HUES64 (cell line): ENCODE measurements around the gene RASAL1.

ENCODE experiments used
- H3K27ac ChIP-seq: 2 replicates; pipeline ENCODE4 v1.7.0; 2013; ENCODE audit warnings: low read depth, low read length, inconsistent platforms
- H3K27me3 ChIP-seq: 2 replicates; pipeline ENCODE4 v1.6.1; 2013; ENCODE audit warnings: mild to moderate bottlenecking, low read length; ENCODE audit not compliant: insufficient read depth
- H3K36me3 ChIP-seq: 2 replicates; pipeline ENCODE4 v1.6.1; 2013; ENCODE audit warnings: mild to moderate bottlenecking, low read length; ENCODE audit not compliant: insufficient read depth
- H3K4me1 ChIP-seq: 2 replicates; pipeline ENCODE4 v1.6.1; 2013; ENCODE audit warnings: mild to moderate bottlenecking, low read length, moderate library complexity; ENCODE audit not compliant: insufficient read depth
- H3K4me3 ChIP-seq: 2 replicates; pipeline ENCODE4 v1.5.1; 2013; ENCODE audit warnings: mild to moderate bottlenecking, low read length, moderate library complexity
- H3K9ac ChIP-seq: 2 replicates; pipeline ENCODE4 v1.6.1; 2013; ENCODE audit warnings: mild to moderate bottlenecking, low read depth, low read length
- H3K9me3 ChIP-seq: 2 replicates; pipeline ENCODE4 v1.6.1; 2013; ENCODE audit warnings: low read depth, low read length; ENCODE audit not compliant: insufficient read depth
- WGBS: fragments of 150-250, 120-280 bp; methylation state at CpG from one replicate; pipeline ENCODE4 v1.1.7; 2013; ENCODE audit warnings: missing lambda C conversion rate; 5-methylcytosine and 5-hydroxymethylcytosine counted together

RASAL1 gene

DNA sequence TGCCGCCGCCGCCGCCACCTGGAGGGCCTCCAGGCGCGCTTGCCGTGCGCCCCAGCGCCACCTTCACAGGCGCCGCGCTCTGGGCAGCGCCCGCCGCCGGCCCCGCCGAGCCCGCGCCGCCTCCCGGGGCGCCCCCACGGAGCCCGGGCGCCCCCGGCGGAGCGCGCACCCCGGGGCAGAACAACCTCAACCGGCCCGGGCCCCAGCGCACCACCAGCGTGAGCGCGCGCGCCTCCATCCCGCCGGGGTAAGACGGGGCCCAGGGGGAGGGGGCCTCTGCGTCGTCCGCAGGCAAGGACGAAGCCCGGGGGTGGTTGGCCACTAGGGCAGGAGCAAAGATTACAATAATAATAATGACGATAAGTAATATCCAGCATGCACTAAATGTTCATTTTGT lies 57.7 kb downstream of the RASAL1 start:
- H3K9ac ChIP-seq: no peak overlapping the region
- H3K36me3 ChIP-seq: no peaks in the 10 kb centered on the region
- no peaks in the 10 kb centered on the region for H3K9me3 ChIP-seq
- 5% methylated on average over 45 of the region's 48 CpGs for WGBS
- H3K27me3 ChIP-seq: peaks cover 42% of the 10 kb centered on the region
- no peaks in the 10 kb centered on the region for H3K4me1 ChIP-seq
- no peak overlapping the region for H3K27ac ChIP-seq
- H3K4me3 ChIP-seq: peak overlapping the region; percentile 43

DNA sequence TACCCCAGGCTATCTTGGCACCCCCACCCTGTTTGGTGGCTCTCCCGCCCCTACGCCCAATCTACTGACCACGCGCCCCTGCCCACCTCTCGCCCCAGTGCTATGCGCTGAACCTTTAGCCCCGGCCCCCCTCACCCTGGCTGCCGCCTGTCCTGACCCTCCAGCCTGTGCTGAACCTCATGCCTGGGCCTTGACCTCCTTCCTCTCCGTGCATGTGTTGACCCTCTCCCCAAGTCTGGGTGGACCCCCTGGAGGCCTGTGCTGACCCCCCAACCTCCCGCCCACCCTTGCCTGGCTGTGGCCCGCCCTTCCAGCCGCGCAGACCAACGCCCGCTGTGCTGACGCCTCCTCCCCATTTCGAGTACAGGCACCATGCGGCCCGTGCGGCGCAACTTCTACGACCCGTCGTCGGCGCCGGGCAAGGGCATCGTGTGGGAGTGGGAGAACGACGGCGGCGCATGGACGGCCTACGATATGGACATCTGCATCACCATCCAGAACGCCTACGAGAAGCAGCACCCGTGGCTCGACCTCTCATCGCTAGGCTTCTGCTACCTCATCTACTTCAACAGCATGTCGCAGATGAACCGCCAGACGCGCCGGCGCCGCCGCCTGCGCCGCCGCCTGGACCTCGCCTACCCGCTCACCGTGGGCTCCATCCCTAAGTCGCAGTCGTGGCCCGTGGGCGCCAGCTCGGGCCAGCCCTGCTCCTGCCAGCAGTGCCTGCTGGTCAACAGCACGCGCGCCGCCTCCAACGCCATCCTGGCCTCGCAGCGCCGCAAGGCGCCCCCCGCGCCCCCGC lies 58.3 kb downstream of the RASAL1 start:
- H3K27ac ChIP-seq: no peak overlapping the region
- no peaks in the 10 kb centered on the region for H3K4me1 ChIP-seq
- H3K36me3 ChIP-seq: no peaks in the 10 kb centered on the region
- H3K9ac ChIP-seq: no peak overlapping the region
- H3K4me3 ChIP-seq: peak overlapping the region; percentile 43
- H3K9me3 ChIP-seq: no peaks in the 10 kb centered on the region
- 12% methylated on average over 70 of the region's 70 CpGs for WGBS
- peaks cover 42% of the 10 kb centered on the region for H3K27me3 ChIP-seq

DNA sequence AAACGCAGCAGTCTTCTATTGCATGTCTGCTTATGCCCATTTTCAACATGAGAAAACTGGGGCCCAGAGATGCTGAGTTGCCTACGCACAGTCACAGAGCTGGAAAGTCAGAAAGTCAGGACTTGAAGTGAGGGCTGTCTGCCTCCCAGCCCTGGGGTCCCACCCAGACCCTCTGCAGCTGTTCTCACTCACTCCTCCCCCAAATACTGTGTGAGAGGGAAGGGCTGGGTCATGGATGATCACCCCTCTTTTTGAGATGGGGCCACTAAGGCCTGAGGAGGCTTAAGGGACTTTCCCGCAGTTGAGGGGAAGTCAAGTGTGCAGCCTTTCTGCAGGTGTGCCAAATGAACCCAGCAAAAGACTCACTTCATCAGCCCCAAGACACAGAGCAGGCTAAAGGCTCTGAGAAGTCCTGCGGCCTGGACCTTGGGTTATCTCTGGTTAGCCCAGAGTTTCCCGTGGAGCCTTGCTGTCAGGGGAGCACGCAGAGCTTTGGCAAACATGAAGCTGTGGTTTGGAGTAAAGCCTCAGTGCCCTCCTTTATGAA lies 60.4 kb downstream of the RASAL1 start:
- H3K4me3 ChIP-seq: no peak overlapping the region
- WGBS: 81% methylated on average over 6 of the region's 6 CpGs
- no peak overlapping the region for H3K27ac ChIP-seq
- peaks cover 42% of the 10 kb centered on the region for H3K27me3 ChIP-seq
- H3K36me3 ChIP-seq: no peaks in the 10 kb centered on the region
- no peaks in the 10 kb centered on the region for H3K9me3 ChIP-seq
- no peak overlapping the region for H3K9ac ChIP-seq
- no peaks in the 10 kb centered on the region for H3K4me1 ChIP-seq

DNA sequence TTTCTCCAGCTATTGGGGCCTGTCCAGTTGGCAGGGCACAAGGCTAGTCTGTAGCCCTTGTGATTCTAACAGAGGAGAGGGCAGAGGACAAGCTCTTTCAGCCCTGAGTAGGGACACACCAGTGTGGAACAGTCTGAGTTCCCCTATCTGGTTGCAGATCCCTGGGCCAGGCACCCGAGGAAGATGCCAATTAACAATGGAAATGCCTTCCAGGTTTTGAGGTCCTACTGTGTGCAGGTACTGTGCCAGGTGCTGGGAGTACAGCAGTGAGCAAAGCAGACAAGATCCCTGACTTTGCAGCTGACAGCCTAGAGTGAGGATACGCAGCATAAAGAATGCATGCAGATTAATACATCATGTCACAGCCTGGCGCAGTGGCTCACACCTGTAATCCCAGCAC lies 62.0 kb downstream of the RASAL1 start:
- H3K27ac ChIP-seq: no peak overlapping the region
- no peaks in the 10 kb centered on the region for H3K9me3 ChIP-seq
- H3K9ac ChIP-seq: no peak overlapping the region
- no peaks in the 10 kb centered on the region for H3K36me3 ChIP-seq
- H3K4me1 ChIP-seq: no peaks in the 10 kb centered on the region
- 91% methylated on average over 3 of the region's 3 CpGs for WGBS
- H3K4me3 ChIP-seq: no peak overlapping the region
- H3K27me3 ChIP-seq: peaks cover 34% of the 10 kb centered on the region

DNA sequence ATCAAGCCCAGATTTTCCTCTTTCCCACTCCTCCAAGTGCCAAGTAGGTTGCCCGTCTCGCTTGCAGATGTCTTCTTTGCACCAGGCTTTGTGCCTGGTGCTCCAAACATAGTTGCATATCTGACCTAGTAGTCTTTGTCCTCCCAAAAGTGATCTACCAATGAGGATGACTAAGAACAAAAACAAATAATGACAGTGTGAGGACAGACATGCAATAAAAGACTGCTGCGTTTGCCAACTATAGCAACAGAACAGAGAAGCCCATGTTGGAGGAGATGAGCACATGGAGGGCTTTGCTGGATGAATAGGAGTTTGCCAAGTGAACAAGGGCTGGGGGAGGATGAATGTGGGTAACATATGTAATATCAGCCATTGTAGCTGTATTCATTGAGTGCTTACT lies 63.4 kb downstream of the RASAL1 start:
- Histone ChIP-seq H3K4me1 (no peaks in the 10 kb centered on the region; the same call in 1 of the 2 replicates), H3K27me3 (peaks cover 21% of the 10 kb centered on the region), H3K27ac (no peak overlapping the region)

DNA sequence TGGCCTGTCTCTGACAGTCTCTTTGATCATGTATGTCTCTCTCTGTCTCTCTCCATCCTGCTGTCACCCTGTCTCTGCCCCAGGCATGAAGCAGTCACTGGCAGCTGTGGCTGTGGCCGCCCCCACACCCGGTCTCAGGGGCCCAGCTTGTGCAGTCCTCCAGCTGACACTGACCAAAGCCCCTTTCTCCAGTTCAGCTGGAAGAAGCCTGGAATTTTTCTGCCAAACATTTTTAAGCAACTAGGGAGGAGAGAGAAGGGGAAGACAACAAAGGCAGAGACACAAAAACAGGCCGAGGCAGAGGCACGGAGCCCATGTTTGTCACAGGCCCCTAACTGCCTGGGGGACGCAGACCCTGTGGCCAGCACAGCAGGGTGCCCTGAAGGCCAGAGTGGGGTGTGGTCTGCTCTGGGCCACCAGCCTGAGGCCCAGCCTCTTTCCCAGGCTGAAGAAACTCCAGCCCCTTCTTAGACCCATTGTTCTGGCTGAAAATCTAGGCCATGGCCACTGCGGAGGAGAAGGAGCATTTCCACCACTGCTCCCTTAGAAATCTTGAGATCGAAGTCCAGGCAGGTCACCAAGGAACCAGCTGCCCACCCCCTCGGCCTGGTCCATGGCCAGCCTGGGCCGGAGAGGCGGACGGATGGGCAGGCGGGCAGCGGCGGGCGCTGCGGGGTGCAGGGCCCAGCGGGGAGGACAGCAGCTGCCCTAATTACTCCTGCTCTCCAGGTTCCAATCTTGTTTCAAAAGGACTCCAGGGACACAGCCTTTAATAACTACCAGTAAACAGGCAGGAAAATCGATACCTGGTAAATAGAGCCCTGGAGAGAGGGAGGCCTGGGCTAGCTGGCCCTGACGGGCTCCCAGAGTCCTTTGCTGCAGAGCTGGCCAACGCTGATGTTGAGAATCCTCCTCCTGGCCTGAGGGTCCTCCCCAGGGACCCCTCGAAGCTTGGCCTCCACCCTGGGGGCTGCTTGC lies 64.1 kb downstream of the RASAL1 start:
- no peak overlapping the region; the same call in 1 of the 2 replicates for H3K9ac ChIP-seq

More for the DNA sequence above, 63.4 kb downstream of the RASAL1 start:
- H3K9me3 ChIP-seq: no peaks in the 10 kb centered on the region
- H3K36me3 ChIP-seq: no peaks in the 10 kb centered on the region
- H3K4me3 ChIP-seq: no peak overlapping the region
- H3K9ac ChIP-seq: no peak overlapping the region; the same call in 1 of the 2 replicates
- WGBS: 92% methylated on average over 3 of the region's 3 CpGs

DNA sequence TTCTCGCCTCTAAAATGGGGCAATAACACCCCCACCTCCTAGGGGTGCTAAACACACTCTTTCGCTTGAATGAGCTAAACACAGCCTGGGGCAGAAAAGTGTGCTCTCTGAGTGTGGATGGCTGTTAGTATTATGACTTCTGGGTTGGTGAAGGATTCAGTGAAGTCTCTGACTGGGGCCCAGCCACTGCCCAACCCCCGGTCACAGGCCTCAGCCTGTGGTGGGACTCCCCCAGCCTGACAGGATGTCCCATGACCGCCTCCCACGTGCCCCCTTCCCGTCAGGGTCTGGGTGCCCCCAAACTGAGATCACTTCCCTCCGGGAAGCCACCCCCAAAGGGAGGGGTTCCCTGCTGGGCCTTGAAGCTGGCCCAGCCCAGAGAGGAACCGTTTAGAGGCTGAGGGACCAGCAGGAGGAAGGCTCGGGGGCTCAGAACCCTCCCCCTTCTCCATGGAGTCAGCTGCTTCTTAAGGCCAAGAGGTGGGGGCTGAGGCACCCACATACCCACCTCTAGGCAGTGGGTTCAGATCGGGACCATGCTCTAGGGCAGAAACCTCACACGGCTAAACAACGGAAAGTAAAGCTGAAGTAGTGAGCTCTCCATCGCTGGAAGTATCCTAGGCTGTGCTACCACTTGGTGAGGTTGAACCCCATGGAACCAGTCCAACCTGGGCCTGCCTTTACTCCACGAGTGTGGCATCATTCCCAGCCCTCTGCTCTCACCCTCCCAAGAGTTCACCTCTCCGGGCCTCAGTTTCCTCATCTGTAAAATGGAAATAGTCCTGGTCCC lies 65.2 kb downstream of the RASAL1 start:
- H3K9ac ChIP-seq: no peak overlapping the region
- H3K36me3 ChIP-seq: no peaks in the 10 kb centered on the region
- H3K9me3 ChIP-seq: no peaks in the 10 kb centered on the region
- H3K4me3 ChIP-seq: no peak overlapping the region
- 90% methylated on average over 15 of the region's 15 CpGs for WGBS
- H3K27ac ChIP-seq: no peak overlapping the region
- peaks cover 3% of the 10 kb centered on the region; the same call in 1 of the 2 replicates for H3K4me1 ChIP-seq
- H3K27me3 ChIP-seq: peaks cover 3% of the 10 kb centered on the region

More for the DNA sequence above, 64.1 kb downstream of the RASAL1 start:
- Histone ChIP-seq H3K27ac (no peak overlapping the region), H3K4me1 (peaks cover 3% of the 10 kb centered on the region; the same call in 1 of the 2 replicates), H3K9me3 (no peaks in the 10 kb centered on the region), H3K36me3 (no peaks in the 10 kb centered on the region), H3K27me3 (peaks cover 13% of the 10 kb centered on the region), H3K4me3 (no peak overlapping the region)
- WGBS: 83% methylated on average over 21 of the region's 21 CpGs

DNA sequence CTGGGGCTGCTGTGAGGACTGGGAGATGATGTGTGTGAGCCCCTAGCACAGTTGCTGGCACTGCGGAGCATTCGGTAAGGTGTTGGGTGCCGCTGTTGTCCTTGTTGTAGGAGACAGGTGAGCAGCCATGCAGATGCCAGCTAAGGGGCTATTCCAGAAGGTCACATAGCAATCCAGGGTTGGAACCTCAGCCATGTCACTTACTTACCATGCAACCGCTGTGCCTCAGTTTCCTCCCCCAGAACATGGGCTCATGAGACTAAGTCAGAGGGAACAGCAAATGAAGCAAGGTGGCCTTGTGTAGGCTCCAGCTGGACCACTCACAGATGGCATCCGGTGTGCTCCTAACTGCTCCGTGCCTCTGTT lies 65.8 kb downstream of the RASAL1 start:
- no peaks in the 10 kb centered on the region; the same call in 1 of the 2 replicates for H3K27me3 ChIP-seq
- H3K4me1 ChIP-seq: peaks cover 3% of the 10 kb centered on the region; the same call in 1 of the 2 replicates
- H3K4me3 ChIP-seq: no peak overlapping the region
- H3K36me3 ChIP-seq: no peaks in the 10 kb centered on the region
- no peaks in the 10 kb centered on the region for H3K9me3 ChIP-seq
- 92% methylated on average over 6 of the region's 6 CpGs for WGBS
- no peak overlapping the region for H3K27ac ChIP-seq
- H3K9ac ChIP-seq: no peak overlapping the region

DNA sequence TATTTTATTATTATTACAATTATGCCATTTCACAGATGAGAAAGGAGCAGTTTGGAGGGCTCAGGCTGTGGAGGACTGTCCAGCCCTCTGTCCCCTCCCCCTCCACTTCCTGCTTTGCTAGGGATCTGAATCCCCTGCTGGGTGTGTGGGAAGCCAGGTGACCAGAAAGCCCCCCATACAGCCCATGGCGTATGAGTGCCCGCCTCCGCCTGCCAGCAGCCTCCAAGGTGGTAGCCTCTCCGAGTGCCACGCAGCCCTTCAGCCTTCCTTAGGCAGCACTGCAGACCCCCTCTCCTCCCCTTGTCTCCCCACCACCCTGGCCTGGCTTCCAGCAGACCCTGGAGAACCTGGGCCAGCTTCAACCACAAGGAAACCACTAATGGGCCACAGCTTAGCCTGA lies 66.4 kb downstream of the RASAL1 start:
- Histone ChIP-seq H3K36me3 (no peaks in the 10 kb centered on the region), H3K4me3 (no peak overlapping the region), H3K4me1 (peaks cover 3% of the 10 kb centered on the region; the same call in 1 of the 2 replicates), H3K9me3 (no peaks in the 10 kb centered on the region), H3K27me3 (no peaks in the 10 kb centered on the region; the same call in 1 of the 2 replicates), H3K9ac (no peak overlapping the region), H3K27ac (no peak overlapping the region)
- 79% methylated on average over 5 of the region's 5 CpGs for WGBS
